ENCODE measurements around the gene CHSY3. TPM values are rescaled to one million over a fixed set of nuclear protein-coding genes. Genes with fewer than 3 reads are reported as not detected.

CHSY3 gene
- total and polyA plus RNA-seq, 12 donors = 0.15 to 1.6 (median 1.0) TPM

DNA sequence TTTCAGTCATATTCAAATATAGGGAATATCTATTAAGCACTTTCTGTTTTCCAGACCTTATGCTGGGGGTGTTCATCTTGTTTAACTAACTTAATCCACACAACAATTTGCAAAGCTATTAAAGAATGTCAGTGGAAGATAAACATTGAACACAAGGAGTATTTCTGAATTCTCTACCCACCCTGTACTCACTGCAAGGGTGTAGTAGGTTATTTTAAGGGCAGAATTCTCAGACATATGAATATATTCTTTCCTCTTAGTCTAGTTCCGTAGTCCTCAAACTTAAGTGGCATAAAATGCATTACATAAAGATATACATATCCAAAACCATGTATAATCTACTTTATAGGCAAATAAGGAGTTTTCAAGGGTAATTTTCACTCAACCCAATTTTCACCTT lies 19.9 kb upstream of the CHSY3 start:
- Histone ChIP-seq H3K4me3 (no peak overlapping the region), H3K27ac (no peak overlapping the region), H3K36me3 (no peaks in the 10 kb centered on the region), H3K9me3 (no peaks in the 10 kb centered on the region), H3K4me1 (no peaks in the 10 kb centered on the region), H3K27me3 (no peaks in the 10 kb centered on the region)
- TF ChIP-seq, protein P1, sequence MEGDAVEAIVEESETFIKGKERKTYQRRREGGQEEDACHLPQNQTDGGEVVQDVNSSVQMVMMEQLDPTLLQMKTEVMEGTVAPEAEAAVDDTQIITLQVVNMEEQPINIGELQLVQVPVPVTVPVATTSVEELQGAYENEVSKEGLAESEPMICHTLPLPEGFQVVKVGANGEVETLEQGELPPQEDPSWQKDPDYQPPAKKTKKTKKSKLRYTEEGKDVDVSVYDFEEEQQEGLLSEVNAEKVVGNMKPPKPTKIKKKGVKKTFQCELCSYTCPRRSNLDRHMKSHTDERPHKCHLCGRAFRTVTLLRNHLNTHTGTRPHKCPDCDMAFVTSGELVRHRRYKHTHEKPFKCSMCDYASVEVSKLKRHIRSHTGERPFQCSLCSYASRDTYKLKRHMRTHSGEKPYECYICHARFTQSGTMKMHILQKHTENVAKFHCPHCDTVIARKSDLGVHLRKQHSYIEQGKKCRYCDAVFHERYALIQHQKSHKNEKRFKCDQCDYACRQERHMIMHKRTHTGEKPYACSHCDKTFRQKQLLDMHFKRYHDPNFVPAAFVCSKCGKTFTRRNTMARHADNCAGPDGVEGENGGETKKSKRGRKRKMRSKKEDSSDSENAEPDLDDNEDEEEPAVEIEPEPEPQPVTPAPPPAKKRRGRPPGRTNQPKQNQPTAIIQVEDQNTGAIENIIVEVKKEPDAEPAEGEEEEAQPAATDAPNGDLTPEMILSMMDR (IDR thresholded peaks at IDR 0.05) = no peak
- no peak for ATAC-seq
- WGBS, 2 donors = 87 to 98% methylated on average over 1 of the region's 1 CpG
- DNase-seq = no peak
- intact Hi-C loops (cut with DNase I) = no loop called here

DNA sequence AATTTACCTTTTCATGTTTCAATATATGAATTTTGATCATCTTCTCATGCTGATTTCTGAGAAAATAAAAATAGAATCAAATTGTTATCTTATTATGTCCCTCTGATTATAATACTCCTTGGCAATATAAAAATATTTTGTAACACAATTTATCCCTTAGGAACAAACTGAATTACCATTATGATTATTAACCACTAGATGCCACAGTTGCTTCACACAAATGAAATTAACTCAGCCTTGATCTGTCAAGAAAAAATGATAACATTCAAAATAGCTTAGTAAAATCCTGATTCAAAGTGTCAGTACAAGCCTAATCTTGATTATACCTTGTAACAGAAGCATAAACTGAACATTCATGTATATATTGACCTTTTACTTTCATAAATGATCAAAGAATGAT lies 4.8 kb upstream of the CHSY3 start:
- no peak overlapping the region for H3K27ac ChIP-seq
- peaks cover 0 to 25% (median 0%) of the 10 kb centered on the region in 7 donors for H3K27me3 ChIP-seq
- DNase-seq = no peak
- ATAC-seq = no peak
- H3K4me1 ChIP-seq = no peaks in the 10 kb centered on the region
- no peaks in the 10 kb centered on the region for H3K36me3 ChIP-seq
- intact Hi-C loops (cut with DNase I) = loop anchor here in 2 of 10 donors (2.0 to 5.0 kb wide), 2 partner anchors 1211 to 1518 kb away; no protein-coding TSS in a partner anchor
- peaks cover 0 to 9% (median 0%) of the 10 kb centered on the region in 11 donors for H3K9me3 ChIP-seq
- H3K4me3 ChIP-seq = no peak overlapping the region
- TF ChIP-seq, protein P1 (IDR thresholded peaks at IDR 0.05) = peak in 7 of 9 donors; percentile 46 to 69 (median 50)

DNA sequence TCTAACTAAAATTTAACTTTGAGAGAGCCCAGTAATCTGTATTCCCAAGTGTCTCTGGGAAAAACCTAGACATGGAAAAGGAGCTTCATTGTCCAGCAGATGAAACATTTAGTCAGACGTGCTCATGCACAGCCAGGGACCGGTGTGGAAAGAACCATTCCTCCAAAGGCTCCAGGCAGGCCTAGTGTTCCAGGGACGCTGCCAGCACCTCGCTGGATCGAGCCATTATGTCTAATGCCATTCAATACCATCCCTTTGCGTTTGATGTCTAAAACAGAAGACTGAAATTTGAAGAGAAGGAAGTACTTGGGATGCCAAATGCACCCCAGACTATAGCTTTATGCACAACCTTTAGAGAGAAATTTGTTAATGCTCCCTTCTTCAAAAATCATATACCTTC lies 1.4 kb upstream of the CHSY3 start:
- Histone ChIP-seq H3K36me3 (no peaks in the 10 kb centered on the region), H3K4me3 (no peak overlapping the region), H3K27me3 (peaks cover 0 to 58% (median 3%) of the 10 kb centered on the region in 7 donors), H3K4me1 (peaks cover 0 to 27% (median 19%) of the 10 kb centered on the region in 9 donors), H3K9me3 (no peaks in the 10 kb centered on the region), H3K27ac (peak overlapping the region in 2 of 10 donors; percentile 12 to 72)
- 75 to 81% methylated on average over 6 of the region's 6 CpGs for WGBS, 2 donors
- DNase-seq (no peak), ATAC-seq (no peak)
- intact Hi-C loops (cut with DNase I) = loop anchor here in 8 of 10 donors (5.0 to 10.0 kb wide), 7 partner anchors 239 to 1514 kb away; no protein-coding TSS in a partner anchor
- TF ChIP-seq, protein P1 (IDR thresholded peaks at IDR 0.05) = no peak

DNA sequence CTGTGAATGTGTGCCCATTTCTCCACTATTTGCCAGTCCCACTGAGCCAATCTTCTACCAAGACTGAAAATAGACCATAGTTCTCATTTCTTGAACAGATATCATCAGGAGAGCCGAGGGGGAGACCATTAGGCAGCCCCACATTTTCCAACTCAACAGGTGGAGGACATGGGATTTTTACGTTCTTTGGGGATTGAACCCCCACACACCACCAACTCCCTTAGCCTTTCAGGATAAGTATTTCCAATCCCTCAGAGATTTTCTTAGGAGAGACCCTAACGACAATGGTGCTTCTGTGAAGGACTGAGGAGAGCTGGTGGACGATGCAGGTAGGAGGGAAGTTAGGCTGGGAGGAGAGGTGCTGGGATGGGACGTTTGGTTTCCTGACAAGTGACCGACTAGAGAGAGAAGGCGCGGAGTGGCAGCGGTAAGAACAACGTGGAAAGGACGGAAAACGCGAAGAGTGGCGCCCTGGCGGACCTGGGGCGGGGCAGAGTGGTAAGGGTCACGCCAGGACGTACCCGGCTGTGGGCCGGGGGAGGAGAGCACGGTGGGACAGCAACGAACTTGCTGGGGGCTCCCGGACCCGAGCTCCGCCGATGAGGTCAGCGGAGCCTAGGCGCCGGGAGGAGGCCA lies 681 bp upstream of the CHSY3 start:
- peak overlapping the region; percentile 41 to 84 (median 73) for H3K27ac ChIP-seq
- no peak for ATAC-seq
- no peak for DNase-seq
- H3K36me3 ChIP-seq = peaks cover 0 to 5% (median 0%) of the 10 kb centered on the region in 9 donors
- H3K27me3 ChIP-seq = peaks cover 0 to 66% (median 2%) of the 10 kb centered on the region in 7 donors
- no peaks in the 10 kb centered on the region for H3K9me3 ChIP-seq
- WGBS, 2 donors = 5 to 7% methylated on average over 29 of the region's 29 CpGs
- intact Hi-C loops (cut with DNase I) = loop anchor here in 8 of 10 donors (5.0 to 10.0 kb wide), 7 partner anchors 239 to 1514 kb away; no protein-coding TSS in a partner anchor
- peaks cover 0 to 27% (median 19%) of the 10 kb centered on the region in 9 donors for H3K4me1 ChIP-seq
- TF ChIP-seq, protein P1 (IDR thresholded peaks at IDR 0.05) = no peak
- H3K4me3 ChIP-seq = peak overlapping the region; percentile 51 to 89 (median 74)
